ENCODE data around the gene IL10.
A peak's percentile ranks its signal among the peaks of the same experiment; 100 is the strongest.

Gene IL10

GRCh38 chr1:206729507-206729906, 42.8 kb downstream of the IL10 start:
- DNase-seq, result no peak

- DNase-seq, result no peak
Measured at GRCh38 chr1:206729050-206729449, 43.2 kb downstream of the IL10 start.

DNA sequence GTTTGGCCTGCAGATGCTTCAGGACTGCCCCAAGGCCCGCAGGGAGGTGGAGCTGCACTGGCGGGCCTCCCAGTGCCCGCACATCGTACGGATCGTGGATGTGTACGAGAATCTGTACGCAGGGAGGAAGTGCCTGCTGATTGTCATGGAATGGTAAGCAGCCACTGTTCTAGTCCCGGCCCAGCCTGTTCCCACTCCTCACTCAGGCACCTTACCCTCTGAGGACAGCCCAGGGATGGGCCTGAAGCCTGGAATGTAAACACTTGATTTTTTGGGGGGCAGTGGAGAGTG, 43.7 kb downstream of the IL10 start:
- no peak for DNase-seq

GRCh38 chr1:206727981-206728696, 44.2 kb downstream of the IL10 start:
- DNase-seq, result no peak

GRCh38 chr1:206725109-206725963, 47.0 kb downstream of the IL10 start:
- DNase-seq, result peak in 1 of 2 experiments; percentile 30

GRCh38 chr1:206723805-206724472, 48.4 kb downstream of the IL10 start:
- DNase-seq, result no peak

- no peak for DNase-seq
Measured at GRCh38 chr1:206723462-206723804, 48.9 kb downstream of the IL10 start.

DNA sequence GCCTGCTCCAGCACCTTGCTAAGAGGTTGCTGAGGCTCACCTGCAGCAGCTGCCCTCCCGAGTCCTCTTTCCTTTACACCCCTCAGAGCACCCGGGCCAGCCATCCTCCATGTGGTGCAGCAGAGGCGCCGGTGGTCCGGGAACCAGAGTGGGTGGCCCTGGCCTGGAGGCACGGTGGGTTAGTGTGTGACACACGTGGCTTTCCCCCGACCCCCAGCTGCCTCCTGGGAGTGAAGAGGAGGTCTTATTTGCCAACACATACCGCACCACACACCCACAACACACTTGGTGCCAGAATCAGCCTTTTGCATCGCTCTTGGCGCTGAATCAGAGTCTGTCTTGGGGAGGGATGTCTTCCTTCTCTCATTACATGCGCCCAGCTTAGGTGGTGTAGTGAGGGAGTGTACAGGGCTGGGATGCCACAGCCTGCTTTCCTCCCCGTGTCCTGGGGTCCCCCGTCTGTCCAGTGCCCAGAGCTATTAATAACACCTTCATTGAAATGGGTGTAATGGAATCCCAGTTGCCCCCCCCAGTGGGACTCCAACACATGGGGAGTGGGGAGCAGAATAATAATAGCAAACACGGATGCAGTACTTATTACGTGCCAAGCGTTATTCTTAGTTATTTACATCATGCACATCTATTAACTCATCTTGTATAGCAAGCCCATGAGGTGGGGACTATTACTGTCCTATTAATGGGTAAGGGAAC, 49.4 kb downstream of the IL10 start:
- DNase-seq, result no peak

DNA sequence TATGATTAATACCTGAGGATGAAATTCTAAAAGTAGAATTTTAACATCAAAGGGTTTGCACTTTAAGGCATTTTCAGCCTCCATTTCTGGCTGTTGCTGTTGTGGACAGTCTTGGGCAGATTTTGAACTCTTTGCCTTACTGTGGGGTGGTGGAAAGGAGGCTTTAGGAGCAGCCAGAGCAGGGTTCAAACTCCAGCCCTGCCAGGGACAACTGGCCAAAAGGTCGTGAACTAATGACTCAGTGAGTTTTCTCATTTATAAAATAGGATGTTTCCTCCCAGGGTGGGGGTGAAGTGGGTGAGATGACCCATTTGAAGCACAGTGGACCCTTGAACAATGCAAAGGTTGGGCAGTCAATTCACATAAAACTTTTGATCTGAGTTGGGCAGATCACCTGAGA, 50.8 kb downstream of the IL10 start:
- DNase-seq, result no peak

DNA sequence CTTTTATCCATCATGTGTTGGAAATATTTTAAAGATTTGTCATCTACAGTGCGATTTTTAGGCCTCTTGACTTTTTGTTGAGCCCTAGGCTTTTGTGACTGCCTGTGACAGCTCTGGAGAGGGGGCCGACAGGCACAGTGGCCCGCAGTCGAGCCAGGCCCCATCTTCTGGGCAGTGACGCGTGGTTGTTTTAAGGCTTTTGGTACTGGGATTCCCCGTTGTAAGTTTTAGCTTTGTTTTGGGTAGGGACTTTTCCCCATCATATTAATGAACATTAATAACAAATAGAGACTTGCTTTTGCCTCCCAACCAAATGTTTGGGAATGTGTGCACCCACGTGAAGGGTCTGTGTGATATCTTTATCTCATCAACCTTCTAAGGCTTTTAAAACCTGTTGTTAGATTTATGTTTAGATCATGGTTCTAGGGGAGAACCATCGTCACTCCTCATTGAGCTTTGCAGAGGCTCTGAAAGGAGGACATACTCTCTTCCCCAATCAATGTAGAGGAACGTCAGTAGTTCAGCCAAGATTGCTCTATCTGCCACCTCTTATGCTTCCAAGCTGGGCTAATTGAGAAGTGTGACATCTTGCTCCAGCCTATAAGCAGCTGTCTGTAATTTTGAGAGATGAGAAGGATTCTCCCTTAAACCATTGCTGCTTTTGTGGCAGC, 53.0 kb downstream of the IL10 start:
- no peak for DNase-seq

DNA sequence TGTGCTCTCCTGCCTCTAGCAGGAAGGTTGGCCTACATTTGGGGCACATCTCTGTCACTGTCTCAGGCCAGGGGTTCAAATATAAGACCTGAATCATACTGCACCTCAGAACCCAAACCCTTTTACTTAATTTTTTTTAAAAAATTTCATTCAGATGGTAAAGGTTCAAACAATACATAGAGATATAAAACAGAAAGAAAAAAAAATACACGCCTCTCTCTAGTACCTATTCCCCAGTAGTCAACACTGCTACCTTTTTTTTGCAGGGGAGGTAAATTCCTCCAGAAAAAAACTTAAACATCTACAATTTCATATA, 54.7 kb downstream of the IL10 start:
- DNase-seq, result no peak
